SH-SY5Y (cell line): Measurements from ENCODE around the gene LGALS9.

ENCODE experiments used
- GATA2 ChIP-seq: IDR thresholded peaks from 2 replicates; pipeline ENCODE4 v1.6.1; 2011; ENCODE audit warnings: mild to moderate bottlenecking, low read depth, low read length
- GATA3 ChIP-seq: IDR thresholded peaks from 2 replicates; pipeline ENCODE4 v1.6.1; 2011; ENCODE audit warnings: low read depth, mild to moderate bottlenecking, low read length, moderate library complexity

Gene LGALS9

GRCh38 chr17:27631897-27632725 is 1.1 kb downstream of the LGALS9 start:
- TF ChIP-seq GATA2, result no peak
- TF ChIP-seq GATA3, result no peak

- TF ChIP-seq GATA3 (no peak), GATA2 (no peak)
Observed at GRCh38 chr17:27633312-27634025, 2.5 kb downstream of the LGALS9 start.

GRCh38 chr17:27634026-27634335 is 3.0 kb downstream of the LGALS9 start:
- TF ChIP-seq GATA2, result no peak
- no peak for TF ChIP-seq GATA3

- TF ChIP-seq GATA3, result no peak
- TF ChIP-seq GATA2, result no peak
Observed at GRCh38 chr17:27634776-27635175, 3.8 kb downstream of the LGALS9 start.

- no peak for TF ChIP-seq GATA2
- TF ChIP-seq GATA3, result no peak
Observed at GRCh38 chr17:27635275-27635823, 4.4 kb downstream of the LGALS9 start.

GRCh38 chr17:27640790-27641189 is 9.8 kb downstream of the LGALS9 start:
- TF ChIP-seq GATA3 (no peak), GATA2 (no peak)

- TF ChIP-seq GATA2, result no peak
- TF ChIP-seq GATA3, result no peak
Observed at GRCh38 chr17:27644586-27644985, 13.6 kb downstream of the LGALS9 start.

- TF ChIP-seq GATA3 (no peak), GATA2 (no peak)
Observed at GRCh38 chr17:27646232-27646631, 15.2 kb downstream of the LGALS9 start.

- TF ChIP-seq GATA2 (no peak), GATA3 (no peak)
Observed at GRCh38 chr17:27647765-27648164, 16.8 kb downstream of the LGALS9 start.

- TF ChIP-seq GATA2 (no peak), GATA3 (no peak)
Observed at GRCh38 chr17:27649929-27650328, 18.9 kb downstream of the LGALS9 start.

GRCh38 chr17:27650836-27651235 is 19.8 kb downstream of the LGALS9 start:
- TF ChIP-seq GATA2, result no peak
- TF ChIP-seq GATA3, result no peak

GRCh38 chr17:27651411-27652345 is 20.7 kb downstream of the LGALS9 start:
- TF ChIP-seq GATA3, result no peak
- TF ChIP-seq GATA2, result no peak

- no peak for TF ChIP-seq GATA2
- TF ChIP-seq GATA3, result no peak
Observed at GRCh38 chr17:27654136-27654535, 23.1 kb downstream of the LGALS9 start.
